A549 (cell line): ENCODE measurements around the gene CALM1. TPM values are rescaled to one million over a fixed set of nuclear protein-coding genes. Genes with fewer than 3 reads are reported as not detected.

Source experiments
- ATAC-seq, 2 experiments: fragments of 200-7000 bp in 1 of 2; fragments of >200 bp in 1 of 2; cut with Nextera tagmentation in 1 of 2; cut with Tn5 transposase in 1 of 2; 3 replicates each; pipeline versions ENCODE4 v1.8.0 to v1.9.1; 2018 to 2020; ENCODE audit warnings: mild to moderate bottlenecking in 1 of 2, moderate library complexity in 1 of 2
- CTCF ChIA-PET: fragments of 300-600 bp; sonication (Branson Sonifier 250); formaldehyde crosslinking; extraction: SDS; loops from one replicate; lab custom pipeline; 2021; ENCODE audit warnings: antibody characterized with exemption, inconsistent platforms; lab: Yijun Ruan, JAX
- POLR2A ChIA-PET: fragments of 350-600 bp; formaldehyde crosslinking; extraction: SDS; loops from one replicate; lab custom pipeline; 2021; ENCODE audit warnings: antibody characterized with exemption, inconsistent platforms; lab: Yijun Ruan, JAX
- DNase-seq, 2 experiments: peaks; one replicate each; pipeline versions ENCODE4 v3.0.0 to v3.0.0-alpha.2; 2011 to 2016; ENCODE audit warnings: low read depth in 1 of 2, low spot score in 1 of 2
- FAIRE-seq: peaks from 2 replicates; lab custom pipeline; 2011; peaks lifted over from hg19 to GRCh38; lab: Jason Lieb, UNC
- H3K27ac ChIP-seq, 2 experiments: fragments of >200 bp; sonication (Bioruptor Twin); formaldehyde crosslinking; 3 replicates each; pipeline ENCODE4 v1.5.1; 2016 to 2017
- H3K4me1 ChIP-seq: fragments of >200 bp; sonication (Bioruptor Twin); formaldehyde crosslinking; 3 replicates; pipeline ENCODE4 v1.6.1; 2016
- H3K4me2 ChIP-seq: fragments of >200 bp; sonication (Bioruptor Twin); formaldehyde crosslinking; 3 replicates; pipeline ENCODE4 v1.6.1; 2016
- H3K4me3 ChIP-seq: fragments of >200 bp; sonication (Bioruptor Twin); formaldehyde crosslinking; 3 replicates; pipeline ENCODE4 v1.5.1; 2016
- H3K9me3 ChIP-seq: fragments of >200 bp; sonication (Bioruptor Twin); formaldehyde crosslinking; 3 replicates; pipeline ENCODE4 v1.6.1; 2016
- BHLHE40 ChIP-seq: IDR thresholded peaks from 2 replicates; pipeline ENCODE4 v1.6.1; 2012; ENCODE audit warnings: low read depth, low read length, inconsistent platforms
- CEBPB ChIP-seq, 2 experiments: fragments of >200 bp in 1 of 2; sonication (Bioruptor Twin) in 1 of 2; formaldehyde crosslinking in 1 of 2; IDR thresholded peaks; 2 replicates each; pipeline ENCODE4 v1.6.1; 2012 to 2016
- CHD2 ChIP-seq: fragments of 150-350 bp; IDR thresholded peaks from 2 replicates; pipeline ENCODE4 v1.6.1; 2014; ENCODE audit warnings: low read length; ENCODE audit not compliant: partially characterized antibody
- E2F6 ChIP-seq: IDR thresholded peaks from 2 replicates; pipeline ENCODE4 v1.6.1; 2012; ENCODE audit warnings: low read depth, borderline replicate concordance
- ELK1 ChIP-seq: fragments of 150-350 bp; IDR thresholded peaks from 2 replicates; pipeline ENCODE4 v1.6.1; 2014; ENCODE audit warnings: low read depth, mild to moderate bottlenecking, low read length
- EP300 ChIP-seq, 2 experiments: fragments of >200 bp; sonication (Bioruptor Twin); formaldehyde crosslinking; IDR thresholded peaks; 2 replicates in 1 of 2; 3 replicates in 1 of 2; pipeline ENCODE4 v1.6.1; 2016 to 2017
- ESRRA ChIP-seq: fragments of 150-350 bp; IDR thresholded peaks from 2 replicates; pipeline ENCODE4 v1.6.1; 2014; ENCODE audit warnings: mild to moderate bottlenecking, low read length, borderline replicate concordance
- FOSL2 ChIP-seq, 2 experiments: fragments of 450-650 bp in 1 of 2; fragments of >200 bp in 1 of 2; sonication (Bioruptor Twin) in 1 of 2; formaldehyde crosslinking; IDR thresholded peaks; 2 replicates each; pipeline versions ENCODE4 v1.5.0 to v1.6.1; 2016 to 2020; ENCODE audit warnings: mild to moderate bottlenecking in 1 of 2, moderate library complexity in 1 of 2
- GATA3 ChIP-seq: IDR thresholded peaks from 2 replicates; pipeline ENCODE4 v1.6.1; 2012; ENCODE audit warnings: borderline replicate concordance
- HES2 ChIP-seq: fragments of >200 bp; sonication (Bioruptor Twin); formaldehyde crosslinking; IDR thresholded peaks from 2 replicates; pipeline ENCODE4 v1.6.1; 2016
- HEYL ChIP-seq: fragments of 250-450 bp; sonication (Bioruptor Pico); IDR thresholded peaks from 2 replicates; pipeline ENCODE4 v1.8.0; 2021; ENCODE audit warnings: mild to moderate bottlenecking, moderate library complexity
- HMGXB4 ChIP-seq: fragments of 250-450 bp; sonication (Bioruptor Pico); IDR thresholded peaks from 2 replicates; pipeline ENCODE4 v1.5.0; 2021; ENCODE audit warnings: mild to moderate bottlenecking, moderate library complexity, borderline replicate concordance
- HOXB13 ChIP-seq: fragments of 250-450 bp; sonication (Bioruptor Pico); IDR thresholded peaks from 2 replicates; pipeline ENCODE4 v1.5.0; 2020; ENCODE audit warnings: low read depth, mild to moderate bottlenecking, moderate library complexity
- JUN ChIP-seq, 2 experiments: fragments of >200 bp; sonication (Bioruptor Twin); formaldehyde crosslinking; IDR thresholded peaks; 2 replicates in 1 of 2; 3 replicates in 1 of 2; pipeline ENCODE4 v1.6.1; 2016 to 2017
- KDM1A ChIP-seq: fragments of 200-600 bp; sonication (generic); IDR thresholded peaks from 2 replicates; pipeline ENCODE4 v1.6.1; 2016; ENCODE audit warnings: low read depth, mild to moderate bottlenecking
- MAFK ChIP-seq: fragments of 450-650 bp; IDR thresholded peaks from 2 replicates; pipeline ENCODE4 v1.6.1; 2014; ENCODE audit not compliant: partially characterized antibody
- MAZ ChIP-seq: fragments of 150-350 bp; IDR thresholded peaks from 2 replicates; pipeline ENCODE4 v1.6.1; 2014; ENCODE audit warnings: antibody characterized with exemption, low read depth, low read length, borderline replicate concordance
- MYC ChIP-seq: IDR thresholded peaks from 2 replicates; pipeline ENCODE4 v1.6.1; 2012; ENCODE audit warnings: mild to moderate bottlenecking, inconsistent platforms, low read length, improper control_type of control experiment, borderline replicate concordance
- NPAS2 ChIP-seq: fragments of 250-450 bp; sonication (Bioruptor Pico); IDR thresholded peaks from 2 replicates; pipeline ENCODE4 v1.8.0; 2022; ENCODE audit warnings: mild to moderate bottlenecking, moderate library complexity, borderline replicate concordance
- NR3C1 ChIP-seq: fragments of >200 bp; sonication (Bioruptor Twin); formaldehyde crosslinking; IDR thresholded peaks from 3 replicates; pipeline ENCODE4 v1.6.1; 2017
- POLR2A ChIP-seq: IDR thresholded peaks from 2 replicates; pipeline ENCODE4 v1.6.1; 2012; ENCODE audit warnings: mild to moderate bottlenecking, low read length
- RARB ChIP-seq: fragments of 250-450 bp; sonication (Bioruptor Pico); IDR thresholded peaks from 2 replicates; pipeline ENCODE4 v1.8.0; 2021; ENCODE audit warnings: mild to moderate bottlenecking, moderate library complexity
- RCOR1 ChIP-seq: fragments of 150-350 bp; IDR thresholded peaks from 2 replicates; pipeline ENCODE4 v1.6.1; 2014; ENCODE audit warnings: antibody characterized with exemption, low read length, low read depth
- REST ChIP-seq: fragments of 200-600 bp; sonication (generic); IDR thresholded peaks from 2 replicates; pipeline ENCODE4 v1.6.1; 2016; ENCODE audit warnings: antibody characterized with exemption, mild to moderate bottlenecking, moderate library complexity
- RNF2 ChIP-seq: fragments of 200-600 bp; sonication (generic); IDR thresholded peaks from 2 replicates; pipeline ENCODE4 v1.6.1; 2016; ENCODE audit warnings: low read depth, mild to moderate bottlenecking, antibody characterized with exemption, moderate library complexity, borderline replicate concordance
- SMC3 ChIP-seq: fragments of >200 bp; sonication (Bioruptor Twin); formaldehyde crosslinking; IDR thresholded peaks from 3 replicates; pipeline ENCODE4 v1.6.1; 2018; ENCODE audit warnings: inconsistent platforms
- TFCP2L1 ChIP-seq: fragments of 250-450 bp; sonication (Bioruptor Pico); IDR thresholded peaks from 2 replicates; pipeline ENCODE4 v1.5.0; 2021; ENCODE audit warnings: mild to moderate bottlenecking
- TP53 ChIP-seq: fragments of 250-450 bp; sonication (Bioruptor Pico); IDR thresholded peaks from 2 replicates; pipeline ENCODE4 v1.5.0; 2021; ENCODE audit warnings: mild to moderate bottlenecking, moderate library complexity
- ZFP36 ChIP-seq: fragments of 450-650 bp; IDR thresholded peaks from 2 replicates; pipeline ENCODE4 v1.6.1; 2014; ENCODE audit warnings: borderline replicate concordance; ENCODE audit not compliant: partially characterized antibody
- ZNF302 ChIP-seq: fragments of 250-450 bp; sonication (Bioruptor Pico); IDR thresholded peaks from 2 replicates; pipeline ENCODE4 v1.9.0; 2021; ENCODE audit warnings: inconsistent platforms, mild to moderate bottlenecking, moderate library complexity
- WGBS: methylation state at CpG from one replicate; pipeline ENCODE4 v1.1.6; 2017; ENCODE audit errors: missing lambda C conversion rate; 5-methylcytosine and 5-hydroxymethylcytosine counted together
- polyA minus RNA-seq: library from RNA; depleted of rRNA, polyadenylated mRNA; stranded (reverse); fragments of >200 nt; gene quantifications from 2 replicates; pipeline ENCODE4 v1.2.3, GENCODE V29; 2011; rRNA and poly(A)+ RNA removed
- polyA plus RNA-seq, 4 experiments: library from polyadenylated mRNA; depleted of rRNA in 3 of 4; stranded (reverse); fragments of >200 nt; fragmentation: RNase III in 1 of 4; extraction: RNeasy Plus Mini Kit Qiagen cat#74134 plus additional on column Dnase treatment in 1 of 4; gene quantifications; 2 replicates in 3 of 4; 3 replicates in 1 of 4; pipeline ENCODE4 v1.2.3, GENCODE V29; 2011 to 2017

CALM1 gene
- polyA plus RNA-seq (2011; rRNA removed) = 337 and 451 TPM in 2 replicates
- 389 and 431 TPM in 2 replicates for polyA plus RNA-seq (2012; cell fraction: cytosol; rRNA removed)
- 183 and 312 TPM in 2 replicates for polyA plus RNA-seq (2012; cell fraction: nucleus; rRNA removed)
- polyA plus RNA-seq (2017; fragmentation: RNase III; extraction: RNeasy Plus Mini Kit Qiagen cat#74134 plus additional on column Dnase treatment) = 374 to 398 TPM (median 385 TPM) in 3 replicates
- 150 and 191 TPM in 2 replicates for polyA minus RNA-seq

- ATAC-seq (peak; percentile 79 to 81), FAIRE-seq (no peak)
- POLR2A ChIA-PET = interaction anchor here (0.6 to 3.3 kb wide), 20 partner anchors 9 to 719 kb away, joined by 3 to 69 read pairs (median 4); partner anchors contain the start of genes NRDE2 and TTC7B
- TF ChIP-seq JUN (IDR thresholded peaks at IDR 0.05) (peak; percentile 95 to 100), TP53 (CRISPR knock-in tag) (peak; percentile 80; the same call in 1 of the 2 replicates), FOSL2 (IDR thresholded peaks at IDR 0.05) (no peak), FOSL2 (CRISPR knock-in tag; IDR thresholded peaks at IDR 0.05) (peak; percentile 54), RARB (CRISPR knock-in tag) (peak; percentile 53; the same call in 1 of the 2 replicates), MAFK (no peak), HOXB13 (CRISPR knock-in tag) (no peak), SMC3 (peak; percentile 20; the same call in 1 of the 3 replicates), TFCP2L1 (peak; percentile 86), CHD2 (peak; percentile 80), E2F6 (peak; percentile 66; the same call in 1 of the 2 replicates), RCOR1 (no peak), BHLHE40 (no peak), CEBPB (IDR thresholded peaks at IDR 0.05) (no peak), EP300 (IDR thresholded peaks at IDR 0.05) (0 out of 5 replicates have a peak, but pooled peaks of 1 of the 2 experiments have one; percentile 39), GATA3 (peak; percentile 69), ZNF302 (no peak), HMGXB4 (CRISPR knock-in tag) (no peak), NPAS2 (CRISPR knock-in tag) (no peak), KDM1A (no peak), HEYL (CRISPR knock-in tag) (no peak), NR3C1 (no peak), MAZ (no peak), ZFP36 (no peak), POLR2A (peak; percentile 100), HES2 (no peak), REST (peak; percentile 58; the same call in 1 of the 2 replicates), ESRRA (no peak; the same call in 1 of the 2 replicates), MYC (peak; percentile 43; the same call in 1 of the 2 replicates), ELK1 (no peak), RNF2 (0 out of 2 replicates have a peak, but pooled peaks have one; percentile 60)
Measured at GRCh38 chr14:90396341-90397339, at the start of gene CALM1. TSS of gene CALM1 (plus strand) at chr14:90397029. CDS start at chr14:90397231, 202 bp downstream.

More at GRCh38 chr14:90396341-90397339, at the start of gene CALM1:
- CTCF ChIA-PET = interaction anchor here (0.6 to 1.7 kb wide), 8 partner anchors 10 to 426 kb away, joined by 3 to 6 read pairs (median 4); no protein-coding TSS in a partner anchor
- peaks cover 22% of the 10 kb centered on the region for H3K4me1 ChIP-seq
- H3K27ac ChIP-seq = peak within 1 kb of the TSS; percentile 88 to 96
- peak; percentile 81 to 96 for DNase-seq
- H3K4me2 ChIP-seq = peak within 1 kb of the TSS; percentile 99
- peak within 1 kb of the TSS; percentile 88 for H3K4me3 ChIP-seq
- no peaks in the 10 kb centered on the region for H3K9me3 ChIP-seq
- 2% methylated on average over 47 of the region's 89 CpGs for WGBS
